Body of pancreas (tissue), 4 donors: ENCODE results near the gene PRR12. TPM values are rescaled to one million over a fixed set of nuclear protein-coding genes. Genes with fewer than 3 reads are reported as not detected.

Experiments used
- ATAC-seq: fragments of 150-250 bp; one replicate; pipeline ENCODE4 v1.9.1; 2016
- DNase-seq, 4 donors: peaks; one replicate each; pipeline ENCODE4 v3.0.0-alpha.2; 2019
- H3K27ac ChIP-seq, 4 donors: fragments of 200-600 bp; sonication (generic); 1 replicate in 3 of 4; 2 replicates in 1 of 4; pipeline versions ENCODE4 v1.5.1 to v1.6.1; 2016 to 2019; ENCODE audit warnings: mild to moderate bottlenecking in 1 of 4, mixed read lengths in 1 of 4, moderate library complexity in 1 of 4
- H3K27me3 ChIP-seq, 2 donors: fragments of 200-600 bp; sonication (generic); one replicate each; pipeline ENCODE4 v1.6.0; 2016; ENCODE audit warnings: mild to moderate bottlenecking in 1 of 2
- H3K36me3 ChIP-seq, 2 donors: fragments of 200-600 bp; sonication (generic); replicated peaks in 1 of 2; 2 replicates each; pipeline ENCODE4 v1.5.1; 2016; ENCODE audit warnings: low read depth in 2 of 2; ENCODE audit not compliant: insufficient read depth in 1 of 2
- H3K4me1 ChIP-seq: fragments of 200-600 bp; sonication (generic); one replicate; pipeline ENCODE4 v1.6.0; 2016
- H3K4me3 ChIP-seq, 2 donors: fragments of 200-600 bp; sonication (generic); 1 replicate in 1 of 2; 2 replicates in 1 of 2; pipeline ENCODE4 v1.5.1; 2016 to 2019
- H3K9me3 ChIP-seq, 3 donors: fragments of 200-600 bp; sonication (generic); 1 replicate in 2 of 3; 2 replicates in 1 of 3; pipeline ENCODE4 v1.5.1; 2016
- POLR2A ChIP-seq, 3 donors: fragments of 450-650 bp; IDR thresholded peaks; one replicate each; pipeline ENCODE4 v1.6.1; 2016; ENCODE audit warnings: antibody characterized with exemption in 3 of 3, mild to moderate bottlenecking in 2 of 3
- WGBS, 2 donors: methylation state at CpG; one replicate each; pipeline ENCODE4 v1.1.5; 2017; 5-methylcytosine and 5-hydroxymethylcytosine counted together
- intact Hi-C: fragments of 100-400 bp; cut with DNase I; formaldehyde crosslinking; loops from one replicate; pipeline ENCODE4 v1.15.1; 2023
- small RNA-seq: library from RNA; depleted of rRNA; stranded (forward); fragments of <200 nt; gene quantifications from one replicate; pipeline ENCODE3, GENCODE V24; 2016
- total RNA-seq, 2 donors: library from RNA; depleted of rRNA; stranded (reverse); fragments of >200 nt; gene quantifications; one replicate each; pipeline ENCODE4 v1.1.0, GENCODE V29; 2016
- TF ChIP-seq, protein P1 (sequence below), 7 experiments: fragments of 450-650 bp in 4 of 7; fragments of 200-600 bp in 3 of 7; sonication (generic) in 3 of 7; IDR thresholded peaks; one replicate each; pipeline ENCODE4 v1.5.1; 2016 to 2019; ENCODE audit warnings: antibody characterized with exemption in 7 of 7

Gene PRR12
- total RNA-seq, 2 donors from 2014 or later: 8.0 to 23.4 TPM

DNA sequence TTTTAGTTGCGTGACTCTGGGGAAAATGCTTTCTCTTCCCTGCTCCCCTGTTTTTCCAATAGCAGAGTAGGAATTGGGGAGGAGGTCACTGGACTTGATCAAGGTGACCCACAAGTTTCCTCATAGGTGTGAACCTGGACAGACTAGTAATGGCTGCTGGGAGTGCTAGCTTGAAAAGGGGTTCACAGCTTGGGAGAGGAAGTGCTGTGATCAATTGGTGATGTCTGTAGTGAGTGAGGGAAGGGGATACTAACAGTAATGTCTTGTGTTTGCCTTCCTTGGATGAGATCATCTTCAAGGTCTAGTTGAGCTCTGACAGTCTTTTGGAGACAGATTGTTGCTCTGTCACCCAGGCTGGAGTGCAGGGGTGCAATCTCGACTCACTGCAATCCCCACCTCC lies 76.5 kb downstream of the PRR12 start:
- ATAC-seq (no peak), DNase-seq (no peak)
- H3K36me3 ChIP-seq: no peaks in the 10 kb centered on the region
- WGBS, 2 donors: 88% methylated on average over 2 of the region's 2 CpGs
- no peak overlapping the region for H3K4me3 ChIP-seq
- intact Hi-C loops: no loop called here
- H3K27ac ChIP-seq: no peak overlapping the region
- no peaks in the 10 kb centered on the region for H3K9me3 ChIP-seq
- H3K4me1 ChIP-seq: peaks cover 32% of the 10 kb centered on the region
- no peak for TF ChIP-seq POLR2A (IDR thresholded peaks at IDR 0.05)
- TF ChIP-seq, protein P1, sequence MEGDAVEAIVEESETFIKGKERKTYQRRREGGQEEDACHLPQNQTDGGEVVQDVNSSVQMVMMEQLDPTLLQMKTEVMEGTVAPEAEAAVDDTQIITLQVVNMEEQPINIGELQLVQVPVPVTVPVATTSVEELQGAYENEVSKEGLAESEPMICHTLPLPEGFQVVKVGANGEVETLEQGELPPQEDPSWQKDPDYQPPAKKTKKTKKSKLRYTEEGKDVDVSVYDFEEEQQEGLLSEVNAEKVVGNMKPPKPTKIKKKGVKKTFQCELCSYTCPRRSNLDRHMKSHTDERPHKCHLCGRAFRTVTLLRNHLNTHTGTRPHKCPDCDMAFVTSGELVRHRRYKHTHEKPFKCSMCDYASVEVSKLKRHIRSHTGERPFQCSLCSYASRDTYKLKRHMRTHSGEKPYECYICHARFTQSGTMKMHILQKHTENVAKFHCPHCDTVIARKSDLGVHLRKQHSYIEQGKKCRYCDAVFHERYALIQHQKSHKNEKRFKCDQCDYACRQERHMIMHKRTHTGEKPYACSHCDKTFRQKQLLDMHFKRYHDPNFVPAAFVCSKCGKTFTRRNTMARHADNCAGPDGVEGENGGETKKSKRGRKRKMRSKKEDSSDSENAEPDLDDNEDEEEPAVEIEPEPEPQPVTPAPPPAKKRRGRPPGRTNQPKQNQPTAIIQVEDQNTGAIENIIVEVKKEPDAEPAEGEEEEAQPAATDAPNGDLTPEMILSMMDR (IDR thresholded peaks at IDR 0.05): no peak
- H3K27me3 ChIP-seq: no peaks in the 10 kb centered on the region

DNA sequence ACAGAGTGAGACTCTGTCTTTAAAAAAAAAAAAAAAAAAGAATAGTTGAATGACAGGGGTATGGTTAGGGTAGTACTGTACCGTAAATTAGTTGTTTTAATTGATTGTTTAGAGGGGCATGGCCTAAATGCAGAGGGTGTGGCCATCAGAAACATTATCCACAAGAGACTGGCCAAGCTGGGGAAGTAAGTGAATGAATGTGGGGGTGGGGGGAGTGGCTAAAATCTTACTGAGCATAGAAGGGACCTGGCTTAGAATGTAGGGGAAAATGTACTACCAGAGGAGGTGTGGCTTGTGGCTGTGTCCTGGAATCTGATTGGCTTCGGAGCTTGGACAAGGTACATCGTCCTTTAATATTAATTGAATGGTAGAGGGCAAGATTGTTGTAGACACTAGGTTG lies 78.5 kb downstream of the PRR12 start:
- Histone ChIP-seq H3K9me3 (no peaks in the 10 kb centered on the region), H3K27ac (no peak overlapping the region), H3K4me1 (peaks cover 21% of the 10 kb centered on the region), H3K4me3 (no peak overlapping the region), H3K36me3 (no peaks in the 10 kb centered on the region), H3K27me3 (no peaks in the 10 kb centered on the region)
- 69 to 87% methylated on average over 3 of the region's 3 CpGs for WGBS, 2 donors
- TF ChIP-seq POLR2A (IDR thresholded peaks at IDR 0.05): no peak
- TF ChIP-seq, protein P1 (IDR thresholded peaks at IDR 0.05): no peak
- intact Hi-C loops: no loop called here
- no peak for DNase-seq
- no peak for ATAC-seq

GRCh38 chr19:49672131-49672919 lies 81.3 kb downstream of the PRR12 start:
- Histone ChIP-seq H3K9me3 (no peaks in the 10 kb centered on the region), H3K4me3 (no peak overlapping the region), H3K27me3 (no peaks in the 10 kb centered on the region), H3K27ac (peak overlapping the region; percentile 56 to 78 (median 71)), H3K4me1 (peaks cover 20% of the 10 kb centered on the region), H3K36me3 (no peaks in the 10 kb centered on the region)
- intact Hi-C loops: no loop called here
- DNase-seq (peak; percentile 80 to 85 (median 84)), ATAC-seq (no peak)
- TF ChIP-seq POLR2A (IDR thresholded peaks at IDR 0.05): peak in 1 of 3 donors; percentile 12
- TF ChIP-seq, protein P1 (IDR thresholded peaks at IDR 0.05): peak; percentile 84 to 95 (median 89)
- 16 to 24% methylated on average over 21 to 28 of the region's 28 CpGs for WGBS, 2 donors

Small RNA genes within 50 kb of the gene (small RNA-seq; reads per million reads assigned to genes)
- gene RF00019: not detected

Other genes with a start within 250 kb of the PRR12 start
- gene TEAD2, start 228.8 kb upstream of the PRR12 start, total RNA-seq: 10 to 100 TPM; 12.2 to 15.2 TPM
- gene DKKL1, start 227.3 kb upstream of the PRR12 start, total RNA-seq: not detected
- 1 to 10 TPM in 1 of 2 donors, under 1 TPM in 1; 0.66 to 2.6 TPM for gene KASH5, start 202.9 kb upstream of the PRR12 start, total RNA-seq
- gene PTH2, start 167.7 kb upstream of the PRR12 start, total RNA-seq: not detected
- not detected for gene GFY, start 165.8 kb upstream of the PRR12 start, total RNA-seq
- under 1 TPM in 1 of 2 donors, not detected in 1; 0.26 TPM for gene SLC17A7, start 149.7 kb upstream of the PRR12 start, total RNA-seq
- gene PIH1D1, start 139.4 kb upstream of the PRR12 start, total RNA-seq: 10 to 100 TPM; 57.0 to 63.3 TPM
- 10 to 100 TPM; 25.9 to 38.9 TPM for gene ALDH16A1, start 138.0 kb upstream of the PRR12 start, total RNA-seq
- under 1 TPM; 0.52 to 0.66 TPM for gene FLT3LG, start 117.0 kb upstream of the PRR12 start, total RNA-seq
- gene RPL13A, start 103.6 kb upstream of the PRR12 start, total RNA-seq: 1,000 to 10,000 TPM; 1,758 to 2,456 TPM
- 1,000 to 10,000 TPM; 1,400 to 1,772 TPM for gene RPS11, start 94.7 kb upstream of the PRR12 start, total RNA-seq
- gene FCGRT, start 78.5 kb upstream of the PRR12 start, total RNA-seq: 100 to 1,000 TPM; 117 to 121 TPM
- 10 to 100 TPM; 11.9 to 39.9 TPM for gene RCN3, start 63.2 kb upstream of the PRR12 start, total RNA-seq
- gene NOSIP, start 10.6 kb upstream of the PRR12 start, total RNA-seq: 10 to 100 TPM; 50.6 to 73.2 TPM
- gene PRRG2, start 9.9 kb upstream of the PRR12 start, total RNA-seq: 1 to 10 TPM; 2.6 to 4.9 TPM
- 10 to 100 TPM; 10.9 to 17.9 TPM for gene RRAS, start 49.0 kb downstream of the PRR12 start, total RNA-seq
- gene SCAF1, start 51.0 kb downstream of the PRR12 start, total RNA-seq: 10 to 100 TPM; 16.1 to 36.6 TPM
- 100 to 1,000 TPM in 1 of 2 donors, 10 to 100 TPM in 1; 46.7 to 134 TPM for gene IRF3, start 74.7 kb downstream of the PRR12 start, total RNA-seq
- gene BCL2L12, start 74.8 kb downstream of the PRR12 start, total RNA-seq: 1 to 10 TPM; 3.6 to 5.6 TPM
- gene PRMT1, start 86.1 kb downstream of the PRR12 start, total RNA-seq: 10 to 100 TPM; 45.4 to 71.2 TPM
- 1 to 10 TPM in 1 of 2 donors, not detected in 1; 1.6 TPM for gene ADM5, start 98.4 kb downstream of the PRR12 start, total RNA-seq
- gene CPT1C, start 99.9 kb downstream of the PRR12 start, total RNA-seq: 1 to 10 TPM in 1 of 2 donors, under 1 TPM in 1; 0.66 to 3.4 TPM
- gene TSKS, start 172.1 kb downstream of the PRR12 start, total RNA-seq: under 1 TPM in 1 of 2 donors, not detected in 1; 0.52 TPM
- gene AP2A1, start 175.8 kb downstream of the PRR12 start, total RNA-seq: 10 to 100 TPM; 43.5 to 45.9 TPM
- 10 to 100 TPM in 1 of 2 donors, 1 to 10 TPM in 1; 8.9 to 24.1 TPM for gene FUZ, start 222.1 kb downstream of the PRR12 start, total RNA-seq
- 10 to 100 TPM; 15.8 to 16.9 TPM for gene MED25, start 227.1 kb downstream of the PRR12 start, total RNA-seq